Breast epithelium (tissue), 3 donors: Measurements from ENCODE around the gene TMEM201.

ENCODE experiments used
- CTCF ChIP-seq, 3 donors: fragments of 450-650 bp; IDR thresholded peaks; one replicate each; pipeline ENCODE4 v1.5.1; 2016 to 2017; ENCODE audit warnings: antibody characterized with exemption in 3 of 3, mild to moderate bottlenecking in 3 of 3, moderate library complexity in 3 of 3
- POLR2A ChIP-seq: fragments of 450-650 bp; IDR thresholded peaks from one replicate; pipeline ENCODE4 v1.6.1; 2016; ENCODE audit warnings: antibody characterized with exemption, mild to moderate bottlenecking, moderate library complexity

- no peak for TF ChIP-seq CTCF (IDR thresholded peaks at IDR 0.05)
- no peak for TF ChIP-seq POLR2A
These were observed 62.5 kb downstream of the TMEM201 start for GRCh38 chr1:9651220-9651564.
